HG03108 (cell line): Measurements from ENCODE around the gene HEG1.

Experiments
- ATAC-seq: cut with Tn5 transposase; IDR thresholded peaks from one replicate; pipeline ENCODE4 v1.9.1; 2021; ENCODE audit warnings: moderate library complexity; ENCODE audit not compliant: unreplicated experiment

Gene HEG1

GRCh38 chr3:124923833-124924232 is 132.0 kb downstream of the HEG1 start:
- no peak for ATAC-seq

DNA sequence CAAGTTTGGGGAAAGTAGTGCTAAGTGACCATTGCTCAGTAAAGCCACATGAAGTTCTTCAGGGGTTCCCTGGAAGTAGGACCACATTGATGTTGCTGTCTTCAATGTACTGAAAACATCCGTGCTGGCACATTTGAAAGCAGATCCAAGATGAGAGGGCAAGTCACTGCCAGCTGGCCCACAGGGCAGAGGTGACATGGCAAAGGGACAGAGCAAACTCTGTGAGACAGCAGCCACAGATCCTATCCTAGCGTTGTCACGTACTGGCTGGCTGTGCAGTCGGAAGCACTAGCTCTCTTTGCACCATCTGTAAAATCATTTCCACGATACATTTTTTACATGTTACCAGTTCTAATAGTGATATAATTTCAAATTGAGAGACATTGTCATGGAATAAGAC is 135.1 kb downstream of the HEG1 start:
- ATAC-seq, result no peak

DNA sequence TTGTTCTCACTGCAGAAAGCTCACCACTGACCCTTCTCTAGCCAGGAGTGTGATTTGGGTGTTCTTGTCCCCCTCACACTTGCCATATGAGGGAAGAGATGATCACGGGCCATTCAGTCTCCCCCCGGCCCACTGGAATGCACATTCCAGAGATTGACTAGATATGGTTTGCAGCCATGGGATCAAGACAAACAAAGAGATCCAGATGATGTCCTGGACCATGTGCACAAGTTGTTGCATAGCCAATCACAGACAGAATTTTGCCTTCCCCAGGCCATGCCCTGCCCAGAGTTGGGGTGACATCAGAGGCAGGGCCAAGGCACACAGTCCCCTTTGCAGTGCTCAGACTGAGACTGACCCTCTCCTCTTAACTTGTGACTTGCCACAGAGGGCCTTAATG is 136.0 kb downstream of the HEG1 start:
- ATAC-seq, result no peak

- ATAC-seq, result no peak
Observed at GRCh38 chr3:124918524-124918923, 137.3 kb downstream of the HEG1 start.

DNA sequence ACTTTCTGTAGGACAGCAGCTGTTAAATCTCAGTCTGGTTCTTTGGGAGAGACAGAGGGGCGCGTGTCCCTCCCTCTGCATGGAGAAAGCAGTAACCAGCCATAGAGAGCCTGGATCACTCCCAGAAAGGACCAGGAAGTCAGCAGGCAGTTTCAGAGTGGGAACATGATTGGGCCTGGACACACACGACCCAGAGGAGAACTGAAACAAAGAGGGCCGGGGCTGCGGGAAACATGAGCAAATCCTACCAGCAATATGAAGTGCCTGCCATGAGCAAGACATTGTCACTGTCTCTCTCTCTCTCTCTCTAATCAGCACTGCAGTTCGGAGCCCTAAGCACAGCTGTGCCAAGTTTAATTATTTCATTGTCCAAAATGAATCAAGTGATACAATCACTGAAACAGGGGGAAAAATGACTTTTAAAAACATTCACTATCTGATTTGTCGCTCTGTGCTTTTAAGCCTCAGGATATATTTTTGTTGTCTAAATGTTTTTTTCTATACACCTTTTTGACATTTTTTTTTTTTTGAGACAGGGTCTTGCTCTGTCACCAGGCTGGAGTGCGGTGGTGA is 138.9 kb downstream of the HEG1 start:
- no peak for ATAC-seq
